ENCODE data around the gene NRROS.

GRCh38 chr3:196599734-196600128 is 39.8 kb upstream of the NRROS start:
- TF ChIP-seq, protein P1, sequence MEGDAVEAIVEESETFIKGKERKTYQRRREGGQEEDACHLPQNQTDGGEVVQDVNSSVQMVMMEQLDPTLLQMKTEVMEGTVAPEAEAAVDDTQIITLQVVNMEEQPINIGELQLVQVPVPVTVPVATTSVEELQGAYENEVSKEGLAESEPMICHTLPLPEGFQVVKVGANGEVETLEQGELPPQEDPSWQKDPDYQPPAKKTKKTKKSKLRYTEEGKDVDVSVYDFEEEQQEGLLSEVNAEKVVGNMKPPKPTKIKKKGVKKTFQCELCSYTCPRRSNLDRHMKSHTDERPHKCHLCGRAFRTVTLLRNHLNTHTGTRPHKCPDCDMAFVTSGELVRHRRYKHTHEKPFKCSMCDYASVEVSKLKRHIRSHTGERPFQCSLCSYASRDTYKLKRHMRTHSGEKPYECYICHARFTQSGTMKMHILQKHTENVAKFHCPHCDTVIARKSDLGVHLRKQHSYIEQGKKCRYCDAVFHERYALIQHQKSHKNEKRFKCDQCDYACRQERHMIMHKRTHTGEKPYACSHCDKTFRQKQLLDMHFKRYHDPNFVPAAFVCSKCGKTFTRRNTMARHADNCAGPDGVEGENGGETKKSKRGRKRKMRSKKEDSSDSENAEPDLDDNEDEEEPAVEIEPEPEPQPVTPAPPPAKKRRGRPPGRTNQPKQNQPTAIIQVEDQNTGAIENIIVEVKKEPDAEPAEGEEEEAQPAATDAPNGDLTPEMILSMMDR (IDR thresholded peaks at IDR 0.05), result no peak
- TF ChIP-seq EP300 (IDR thresholded peaks at IDR 0.05) (no peak), POLR2A (IDR thresholded peaks at IDR 0.05) (no peak)

All from tibial nerve (tissue), 4 donors.